Neural progenitor cell (in vitro differentiated cells): ENCODE results near the gene THOC5.
"Not testable (repeated sequence)": the region's sequence is repeated elsewhere in the genome, so short reads cannot be mapped to it uniquely, and the experiment has no call there.

Source experiments
- CTCF ChIP-seq: fragments of 200-600 bp; sonication (generic); IDR thresholded peaks from 2 replicates; pipeline ENCODE4 v1.5.1; 2017; ENCODE audit warnings: antibody characterized with exemption, mild to moderate bottlenecking
- EZH2 ChIP-seq: fragments of 200-600 bp; sonication (generic); IDR thresholded peaks from 2 replicates; pipeline ENCODE4 v1.6.1; 2017; ENCODE audit warnings: antibody characterized with exemption, mild to moderate bottlenecking, moderate library complexity

- TF ChIP-seq CTCF, EZH2: not testable (repeated sequence)
These were observed 40.9 kb upstream of the THOC5 start for GRCh38 chr22:29594447-29594846.
